ENCODE results near the gene SMOC1. TPM values are rescaled to one million over a fixed set of nuclear protein-coding genes. Genes with fewer than 3 reads are reported as not detected.
A peak's percentile ranks its signal among the peaks of the same experiment; 100 is the strongest.

The SMOC1 gene
- total RNA-seq, 2 donors from 2014 or later, result 5.3 to 14.0 TPM

- Histone ChIP-seq H3K27ac (no peak overlapping the region), H3K36me3 (replicated peaks in 1 of 2; ENCODE audit: insufficient read depth in 1 of 2, low read depth in 2 of 2) (no peaks in the 10 kb centered on the region), H3K4me1 (no peaks in the 10 kb centered on the region), H3K9me3 (no peaks in the 10 kb centered on the region), H3K27me3 (no peaks in the 10 kb centered on the region), H3K4me3 (no peak overlapping the region)
- 45 to 59% methylated on average over 6 of the region's 6 CpGs for WGBS, 2 donors
- DNase-seq, result peak in 3 of 4 donors; percentile 11 to 31 (median 17)
- TF ChIP-seq POLR2A (IDR thresholded peaks at IDR 0.05) (no peak), CTCF (IDR thresholded peaks at IDR 0.05) (no peak)
- no peak for ATAC-seq
- intact Hi-C loops (cut with DNase I), result no loop called here
Measured at GRCh38 chr14:69848903-69849391, 30.3 kb upstream of the SMOC1 start.

GRCh38 chr14:69850086-69850735 is 29.0 kb upstream of the SMOC1 start:
- DNase-seq (no peak), ATAC-seq (no peak)
- 84 to 87% methylated on average over 25 to 34 of the region's 35 CpGs for WGBS, 2 donors
- TF ChIP-seq POLR2A (IDR thresholded peaks at IDR 0.05) (no peak), CTCF (IDR thresholded peaks at IDR 0.05) (no peak)
- H3K27me3 ChIP-seq, result no peaks in the 10 kb centered on the region
- no peak overlapping the region for H3K27ac ChIP-seq
- no peaks in the 10 kb centered on the region for H3K4me1 ChIP-seq
- H3K9me3 ChIP-seq, result no peaks in the 10 kb centered on the region
- no peak overlapping the region for H3K4me3 ChIP-seq
- no peaks in the 10 kb centered on the region for H3K36me3 ChIP-seq (replicated peaks in 1 of 2; ENCODE audit: insufficient read depth in 1 of 2, low read depth in 2 of 2)
- intact Hi-C loops (cut with DNase I), result no loop called here

GRCh38 chr14:69850736-69851112 is 28.5 kb upstream of the SMOC1 start:
- no peak for ATAC-seq
- intact Hi-C loops (cut with DNase I), result no loop called here

GRCh38 chr14:69852531-69853321 is 26.5 kb upstream of the SMOC1 start:
- TF ChIP-seq POLR2A (IDR thresholded peaks at IDR 0.05), result no peak
- no peak for TF ChIP-seq CTCF (IDR thresholded peaks at IDR 0.05)
- 75 to 79% methylated on average over 7 of the region's 7 CpGs for WGBS, 2 donors
- H3K9me3 ChIP-seq, result no peaks in the 10 kb centered on the region
- H3K4me3 ChIP-seq, result no peak overlapping the region
- intact Hi-C loops (cut with DNase I), result no loop called here
- DNase-seq (no peak), ATAC-seq (no peak)
- no peaks in the 10 kb centered on the region for H3K4me1 ChIP-seq
- no peaks in the 10 kb centered on the region for H3K27me3 ChIP-seq
- H3K36me3 ChIP-seq (replicated peaks in 1 of 2; ENCODE audit: insufficient read depth in 1 of 2, low read depth in 2 of 2), result no peaks in the 10 kb centered on the region
- H3K27ac ChIP-seq, result no peak overlapping the region

More at GRCh38 chr14:69850736-69851112, 28.5 kb upstream of the SMOC1 start:
- Histone ChIP-seq H3K9me3 (no peaks in the 10 kb centered on the region), H3K27me3 (no peaks in the 10 kb centered on the region), H3K36me3 (replicated peaks in 1 of 2; ENCODE audit: insufficient read depth in 1 of 2, low read depth in 2 of 2) (no peaks in the 10 kb centered on the region), H3K27ac (no peak overlapping the region), H3K4me3 (no peak overlapping the region), H3K4me1 (no peaks in the 10 kb centered on the region)
- no peak for DNase-seq
- no peak for TF ChIP-seq CTCF (IDR thresholded peaks at IDR 0.05)
- TF ChIP-seq POLR2A (IDR thresholded peaks at IDR 0.05), result no peak
- WGBS, 2 donors, result 74 to 78% methylated on average over 2 of the region's 2 CpGs

All from body of pancreas (tissue), 4 donors.